SK-N-SH (cell line): ENCODE data around the gene CYTH3. TPM values are rescaled to one million over a fixed set of nuclear protein-coding genes. Genes with fewer than 3 reads are reported as not detected.

Experiments used
- CTCF ChIA-PET: fragments of 300-600, 350-600 bp; formaldehyde crosslinking; extraction: SDS; loops from one replicate; lab custom pipeline; 2021; lab: Yijun Ruan, JAX
- POLR2A ChIA-PET: fragments of 350-600 bp; sonication (Branson Sonifier 250); formaldehyde crosslinking; extraction: SDS; loops from one replicate; lab custom pipeline; 2020; ENCODE audit warnings: antibody characterized with exemption, inconsistent platforms; lab: Yijun Ruan, JAX
- DNase-seq: peaks from one replicate; pipeline ENCODE4 v3.0.0; 2012
- H2AFZ ChIP-seq: fragments of 200-600 bp; sonication (generic); 2 replicates; pipeline ENCODE4 v1.8.1; 2016; ENCODE audit warnings: antibody characterized with exemption, mild to moderate bottlenecking, low read depth
- H3F3A ChIP-seq: fragments of 200-600 bp; sonication (generic); replicated peaks from 2 replicates; pipeline ENCODE3; 2016; ENCODE audit warnings: antibody characterized with exemption, mild to moderate bottlenecking; ENCODE audit not compliant: insufficient read depth
- H3K27ac ChIP-seq, 2 experiments: fragments of 200-500 bp in 1 of 2; fragments of 200-600 bp in 1 of 2; sonication (Bioruptor generic) in 1 of 2; sonication (generic), shearing (Covaris generic) in 1 of 2; 2 replicates each; pipeline versions ENCODE4 v1.5.1 to v1.6.1; 2014 to 2016; ENCODE audit warnings: low read depth in 2 of 2, inconsistent platforms in 1 of 2, low read length in 1 of 2, mild to moderate bottlenecking in 1 of 2, mixed read lengths in 1 of 2
- H3K27me3 ChIP-seq: fragments of 200-600 bp; sonication (generic), shearing (Covaris generic); 2 replicates; pipeline ENCODE4 v1.6.1; 2016; ENCODE audit warnings: mixed run types; ENCODE audit not compliant: insufficient read depth
- H3K36me3 ChIP-seq, 2 experiments: fragments of 200-500 bp in 1 of 2; fragments of 200-600 bp in 1 of 2; sonication (Bioruptor generic) in 1 of 2; sonication (generic) in 1 of 2; replicated peaks in 1 of 2; 2 replicates each; pipeline versions ENCODE3 to v1.5.1; 2014 to 2016; ENCODE audit warnings: low read length in 1 of 2, mild to moderate bottlenecking in 1 of 2; ENCODE audit not compliant: insufficient read depth in 2 of 2, control insufficient read depth in 1 of 2
- H3K4me1 ChIP-seq, 2 experiments: fragments of 200-500 bp in 1 of 2; fragments of 200-600 bp in 1 of 2; sonication (Bioruptor generic) in 1 of 2; sonication (generic), shearing (Covaris generic) in 1 of 2; 2 replicates each; pipeline versions ENCODE4 v1.5.1 to v1.6.1; 2014 to 2016; ENCODE audit warnings: low read depth in 1 of 2, low read length in 1 of 2, mixed run types in 1 of 2; ENCODE audit not compliant: insufficient read depth in 2 of 2, control insufficient read depth in 1 of 2
- H3K4me2 ChIP-seq: fragments of 200-600 bp; sonication (generic), shearing (Covaris generic); 2 replicates; pipeline ENCODE4 v1.6.1; 2017; ENCODE audit warnings: mixed run types
- H3K4me3 ChIP-seq, 2 experiments: fragments of 200-500 bp in 1 of 2; fragments of 200-600 bp in 1 of 2; sonication (Bioruptor generic) in 1 of 2; sonication (generic), shearing (Covaris generic) in 1 of 2; 2 replicates each; pipeline versions ENCODE4 v1.5.1 to v1.8.1; 2014 to 2016; ENCODE audit warnings: low read depth in 2 of 2, inconsistent platforms in 1 of 2, low read length in 1 of 2, mild to moderate bottlenecking in 1 of 2, mixed read lengths in 1 of 2, moderate library complexity in 1 of 2
- H3K79me2 ChIP-seq: fragments of 200-600 bp; sonication (generic); 2 replicates; pipeline ENCODE4 v1.8.1; 2017; ENCODE audit warnings: mild to moderate bottlenecking; ENCODE audit not compliant: insufficient read depth
- H3K9ac ChIP-seq: fragments of 200-600 bp; sonication (generic); 2 replicates; pipeline ENCODE4 v1.6.1; 2017; ENCODE audit warnings: mixed run types
- H3K9me2 ChIP-seq: fragments of 200-600 bp; sonication (generic); 2 replicates; pipeline ENCODE4 v1.6.1; 2017; ENCODE audit warnings: mixed run types
- H3K9me3 ChIP-seq: fragments of 200-600 bp; sonication (generic); 2 replicates; pipeline ENCODE4 v1.6.1; 2017; ENCODE audit warnings: mixed run types, mild to moderate bottlenecking, moderate library complexity
- H4K20me1 ChIP-seq: fragments of 200-600 bp; sonication (generic); 2 replicates; pipeline ENCODE4 v1.6.1; 2017; ENCODE audit warnings: mild to moderate bottlenecking, mixed run types; ENCODE audit not compliant: insufficient read depth
- CHD2 ChIP-seq: fragments of 150-350 bp; IDR thresholded peaks from 2 replicates; pipeline ENCODE4 v1.6.1; 2018; ENCODE audit warnings: low read length; ENCODE audit not compliant: partially characterized antibody
- EP300 ChIP-seq, 2 experiments: IDR thresholded peaks; 2 replicates each; pipeline versions ENCODE4 v1.4.0 to v1.6.1; 2012; ENCODE audit warnings: borderline replicate concordance in 1 of 2, low read depth in 1 of 2, low read length in 1 of 2
- EZH2phosphoT487 ChIP-seq: fragments of 200-600 bp; sonication (generic); IDR thresholded peaks from 2 replicates; pipeline ENCODE4 v1.6.1; 2017; ENCODE audit warnings: low read depth, mixed run types, mild to moderate bottlenecking, antibody characterized with exemption, moderate library complexity, borderline replicate concordance
- FOXJ3 ChIP-seq: sonication (generic); formaldehyde crosslinking; IDR thresholded peaks from 2 replicates; pipeline ENCODE4 v1.5.1; 2020; ENCODE audit warnings: mild to moderate bottlenecking, missing genetic modification reagents
- GATA2 ChIP-seq: sonication (generic); formaldehyde crosslinking; IDR thresholded peaks from 2 replicates; pipeline ENCODE4 v1.5.0; 2020; ENCODE audit warnings: mild to moderate bottlenecking, missing genetic modification reagents
- MEF2A ChIP-seq: IDR thresholded peaks from 2 replicates; pipeline ENCODE4 v1.4.0; 2012; ENCODE audit warnings: low read depth, borderline replicate concordance
- MXI1 ChIP-seq: IDR thresholded peaks from 2 replicates; pipeline ENCODE4 v1.6.1; 2012; ENCODE audit warnings: mild to moderate bottlenecking, low read depth, low read length, improper control_type of control experiment
- NRF1 ChIP-seq: IDR thresholded peaks from 2 replicates; pipeline ENCODE4 v1.6.1; 2012; ENCODE audit warnings: low read depth, mild to moderate bottlenecking, low read length
- RCOR1 ChIP-seq: fragments of 150-350 bp; IDR thresholded peaks from 2 replicates; pipeline ENCODE4 v1.6.1; 2017; ENCODE audit warnings: antibody characterized with exemption, low read length
- SIN3A ChIP-seq: IDR thresholded peaks from 2 replicates; pipeline ENCODE4 v1.6.1; 2012; ENCODE audit warnings: low read depth, mild to moderate bottlenecking, low read length, moderate library complexity, borderline replicate concordance
- SMC3 ChIP-seq: IDR thresholded peaks from 2 replicates; pipeline ENCODE4 v1.6.1; 2012; ENCODE audit warnings: low read depth, low read length, improper control_type of control experiment
- TCF12 ChIP-seq: IDR thresholded peaks from 2 replicates; pipeline ENCODE4 v1.4.0; 2012
- TEAD4 ChIP-seq: IDR thresholded peaks from 2 replicates; pipeline ENCODE4 v1.4.0; 2012; ENCODE audit warnings: mild to moderate bottlenecking, borderline replicate concordance; ENCODE audit not compliant: insufficient read depth
- WGBS: methylation state at CpG from one replicate; pipeline ENCODE4 v1.1.6; 2017; ENCODE audit warnings: low lambda C conversion rate; 5-methylcytosine and 5-hydroxymethylcytosine counted together
- polyA plus RNA-seq, 3 experiments: library from polyadenylated mRNA; depleted of rRNA; stranded (reverse); fragments of >200 nt; gene quantifications; 2 replicates each; pipeline ENCODE4 v1.2.3, GENCODE V29; 2012
- TF ChIP-seq, protein P1 (sequence below): fragments of 200-600 bp; sonication (generic); IDR thresholded peaks from 2 replicates; pipeline ENCODE4 v1.6.1; 2017; ENCODE audit warnings: antibody characterized with exemption, mild to moderate bottlenecking, moderate library complexity
- TF ChIP-seq, protein P2 (sequence below): IDR thresholded peaks from 2 replicates; pipeline ENCODE4 v1.6.1; 2012; ENCODE audit warnings: mild to moderate bottlenecking, low read depth, low read length, moderate library complexity
- TF ChIP-seq, protein P3 (sequence below): IDR thresholded peaks from 2 replicates; pipeline ENCODE4 v1.4.0; 2012; ENCODE audit warnings: low read depth, borderline replicate concordance

Gene CYTH3
- polyA plus RNA-seq, 1 of the 3 experiments (the other 2 are of a cell fraction): 55.1 TPM

DNA sequence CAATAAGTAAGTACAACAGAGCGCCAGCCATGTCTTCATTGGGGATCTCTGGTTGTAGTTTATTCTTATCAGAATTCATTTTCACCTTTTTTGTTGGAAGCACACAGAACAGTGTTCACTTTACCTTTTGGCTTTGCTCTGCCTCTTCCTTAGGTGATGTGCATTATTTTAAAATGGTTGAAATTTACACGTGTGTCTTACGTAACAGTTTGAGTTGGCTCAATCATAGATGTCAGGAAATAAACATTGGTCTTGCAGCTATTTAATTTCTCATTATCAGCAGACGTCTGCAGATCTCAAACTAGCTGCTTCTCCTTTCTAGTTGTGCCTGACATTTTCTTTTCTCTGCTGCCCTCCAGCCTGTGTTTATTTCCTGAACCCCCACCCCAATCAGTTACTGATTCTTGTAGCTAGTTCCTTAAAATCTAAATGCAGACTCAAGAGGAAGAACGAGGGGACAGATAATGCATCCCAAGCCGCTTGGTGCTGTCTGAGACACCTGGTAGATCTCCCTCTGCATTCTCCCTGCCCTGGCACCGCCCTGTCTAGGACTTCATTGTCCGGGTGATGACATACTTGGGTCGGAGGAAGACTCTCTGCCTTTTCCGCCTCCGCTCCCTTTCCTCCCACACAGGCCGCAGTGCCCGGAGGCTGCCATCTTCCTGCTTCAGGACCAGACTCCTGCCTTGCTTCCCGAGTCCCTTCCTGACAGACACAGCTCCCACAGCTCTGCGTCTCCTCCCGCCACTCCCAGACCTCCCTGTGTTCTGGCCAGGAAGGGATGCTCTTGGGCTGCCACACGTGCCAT lies 133.0 kb downstream of the CYTH3 start:
- Histone ChIP-seq H3K4me2 (no peak overlapping the region), H3K4me3 (no peak overlapping the region), H3K4me1 (no peaks in the 10 kb centered on the region), H3K36me3 (peaks cover 51 to 54% of the 10 kb centered on the region in 2 experiments), H3F3A (no peaks in the 10 kb centered on the region), H4K20me1 (no peaks in the 10 kb centered on the region), H3K9me3 (no peaks in the 10 kb centered on the region), H3K9me2 (no peaks in the 10 kb centered on the region), H3K79me2 (peaks cover 9% of the 10 kb centered on the region), H2AFZ (no peak overlapping the region), H3K27me3 (no peaks in the 10 kb centered on the region), H3K9ac (no peak overlapping the region), H3K27ac (no peak overlapping the region)
- WGBS: 89% methylated on average over 17 of the region's 17 CpGs
- TF ChIP-seq SIN3A (no peak), SMC3 (no peak), TCF12 (no peak), MXI1 (no peak), RCOR1 (no peak)
- TF ChIP-seq, protein P1, sequence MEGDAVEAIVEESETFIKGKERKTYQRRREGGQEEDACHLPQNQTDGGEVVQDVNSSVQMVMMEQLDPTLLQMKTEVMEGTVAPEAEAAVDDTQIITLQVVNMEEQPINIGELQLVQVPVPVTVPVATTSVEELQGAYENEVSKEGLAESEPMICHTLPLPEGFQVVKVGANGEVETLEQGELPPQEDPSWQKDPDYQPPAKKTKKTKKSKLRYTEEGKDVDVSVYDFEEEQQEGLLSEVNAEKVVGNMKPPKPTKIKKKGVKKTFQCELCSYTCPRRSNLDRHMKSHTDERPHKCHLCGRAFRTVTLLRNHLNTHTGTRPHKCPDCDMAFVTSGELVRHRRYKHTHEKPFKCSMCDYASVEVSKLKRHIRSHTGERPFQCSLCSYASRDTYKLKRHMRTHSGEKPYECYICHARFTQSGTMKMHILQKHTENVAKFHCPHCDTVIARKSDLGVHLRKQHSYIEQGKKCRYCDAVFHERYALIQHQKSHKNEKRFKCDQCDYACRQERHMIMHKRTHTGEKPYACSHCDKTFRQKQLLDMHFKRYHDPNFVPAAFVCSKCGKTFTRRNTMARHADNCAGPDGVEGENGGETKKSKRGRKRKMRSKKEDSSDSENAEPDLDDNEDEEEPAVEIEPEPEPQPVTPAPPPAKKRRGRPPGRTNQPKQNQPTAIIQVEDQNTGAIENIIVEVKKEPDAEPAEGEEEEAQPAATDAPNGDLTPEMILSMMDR: no peak
- no peak for DNase-seq
- ChIA-PET POLR2A (no interaction called here), CTCF (interaction anchor here (0.8 to 1.8 kb wide), 6 partner anchors 9 to 184 kb away, joined by 3 to 6 read pairs (median 4); no protein-coding TSS in a partner anchor)

DNA sequence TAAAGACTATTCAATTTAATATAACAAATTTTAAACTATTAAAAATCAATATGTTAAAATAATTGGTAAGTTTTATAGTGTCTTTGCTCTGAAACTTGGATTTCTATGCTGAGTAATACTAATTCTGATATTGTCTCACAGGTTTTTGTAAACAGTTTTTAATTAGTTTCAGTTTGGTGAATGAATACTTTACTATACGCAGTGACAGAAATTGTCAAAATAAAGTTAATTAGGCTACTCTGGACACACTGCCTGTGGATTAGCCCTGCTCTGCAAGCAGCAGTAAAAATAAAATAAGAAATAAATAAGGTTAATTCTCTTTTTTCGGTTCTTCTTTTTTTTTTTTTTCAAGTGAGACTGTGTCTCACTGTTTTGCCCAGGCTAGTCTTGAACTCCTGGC lies 135.9 kb downstream of the CYTH3 start:
- no peak overlapping the region for H2AFZ ChIP-seq
- H3K9me3 ChIP-seq: no peaks in the 10 kb centered on the region
- DNase-seq: no peak
- 94% methylated on average over 2 of the region's 2 CpGs for WGBS
- H3K9me2 ChIP-seq: no peaks in the 10 kb centered on the region
- peaks cover 44 to 65% of the 10 kb centered on the region in 2 experiments for H3K36me3 ChIP-seq
- H3K4me2 ChIP-seq: no peak overlapping the region
- no peaks in the 10 kb centered on the region for H4K20me1 ChIP-seq
- peaks cover 38% of the 10 kb centered on the region for H3K79me2 ChIP-seq
- no peak overlapping the region for H3K27ac ChIP-seq
- no peaks in the 10 kb centered on the region for H3K4me1 ChIP-seq
- no peak for TF ChIP-seq EZH2phosphoT487
- no peak for TF ChIP-seq NRF1
- no peak for TF ChIP-seq EP300 (IDR thresholded peaks at IDR 0.05; ENCODE audit: borderline replicate concordance in 1 of 2, low read depth in 1 of 2, low read length in 1 of 2)
- TF ChIP-seq, protein P2, sequence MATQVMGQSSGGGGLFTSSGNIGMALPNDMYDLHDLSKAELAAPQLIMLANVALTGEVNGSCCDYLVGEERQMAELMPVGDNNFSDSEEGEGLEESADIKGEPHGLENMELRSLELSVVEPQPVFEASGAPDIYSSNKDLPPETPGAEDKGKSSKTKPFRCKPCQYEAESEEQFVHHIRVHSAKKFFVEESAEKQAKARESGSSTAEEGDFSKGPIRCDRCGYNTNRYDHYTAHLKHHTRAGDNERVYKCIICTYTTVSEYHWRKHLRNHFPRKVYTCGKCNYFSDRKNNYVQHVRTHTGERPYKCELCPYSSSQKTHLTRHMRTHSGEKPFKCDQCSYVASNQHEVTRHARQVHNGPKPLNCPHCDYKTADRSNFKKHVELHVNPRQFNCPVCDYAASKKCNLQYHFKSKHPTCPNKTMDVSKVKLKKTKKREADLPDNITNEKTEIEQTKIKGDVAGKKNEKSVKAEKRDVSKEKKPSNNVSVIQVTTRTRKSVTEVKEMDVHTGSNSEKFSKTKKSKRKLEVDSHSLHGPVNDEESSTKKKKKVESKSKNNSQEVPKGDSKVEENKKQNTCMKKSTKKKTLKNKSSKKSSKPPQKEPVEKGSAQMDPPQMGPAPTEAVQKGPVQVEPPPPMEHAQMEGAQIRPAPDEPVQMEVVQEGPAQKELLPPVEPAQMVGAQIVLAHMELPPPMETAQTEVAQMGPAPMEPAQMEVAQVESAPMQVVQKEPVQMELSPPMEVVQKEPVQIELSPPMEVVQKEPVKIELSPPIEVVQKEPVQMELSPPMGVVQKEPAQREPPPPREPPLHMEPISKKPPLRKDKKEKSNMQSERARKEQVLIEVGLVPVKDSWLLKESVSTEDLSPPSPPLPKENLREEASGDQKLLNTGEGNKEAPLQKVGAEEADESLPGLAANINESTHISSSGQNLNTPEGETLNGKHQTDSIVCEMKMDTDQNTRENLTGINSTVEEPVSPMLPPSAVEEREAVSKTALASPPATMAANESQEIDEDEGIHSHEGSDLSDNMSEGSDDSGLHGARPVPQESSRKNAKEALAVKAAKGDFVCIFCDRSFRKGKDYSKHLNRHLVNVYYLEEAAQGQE: no peak
- TF ChIP-seq TEAD4: no peak
- TF ChIP-seq FOXJ3: no peak
- no peak for TF ChIP-seq GATA2 (CRISPR knock-in tag)
- TF ChIP-seq CHD2: no peak
- TF ChIP-seq MEF2A: no peak
- TF ChIP-seq, protein P3, sequence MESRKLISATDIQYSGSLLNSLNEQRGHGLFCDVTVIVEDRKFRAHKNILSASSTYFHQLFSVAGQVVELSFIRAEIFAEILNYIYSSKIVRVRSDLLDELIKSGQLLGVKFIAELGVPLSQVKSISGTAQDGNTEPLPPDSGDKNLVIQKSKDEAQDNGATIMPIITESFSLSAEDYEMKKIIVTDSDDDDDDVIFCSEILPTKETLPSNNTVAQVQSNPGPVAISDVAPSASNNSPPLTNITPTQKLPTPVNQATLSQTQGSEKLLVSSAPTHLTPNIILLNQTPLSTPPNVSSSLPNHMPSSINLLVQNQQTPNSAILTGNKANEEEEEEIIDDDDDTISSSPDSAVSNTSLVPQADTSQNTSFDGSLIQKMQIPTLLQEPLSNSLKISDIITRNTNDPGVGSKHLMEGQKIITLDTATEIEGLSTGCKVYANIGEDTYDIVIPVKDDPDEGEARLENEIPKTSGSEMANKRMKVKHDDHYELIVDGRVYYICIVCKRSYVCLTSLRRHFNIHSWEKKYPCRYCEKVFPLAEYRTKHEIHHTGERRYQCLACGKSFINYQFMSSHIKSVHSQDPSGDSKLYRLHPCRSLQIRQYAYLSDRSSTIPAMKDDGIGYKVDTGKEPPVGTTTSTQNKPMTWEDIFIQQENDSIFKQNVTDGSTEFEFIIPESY: no peak
- TF ChIP-seq, all 33 proteins: peak for 0
- POLR2A ChIA-PET: no interaction called here
- H3K9ac ChIP-seq: no peak overlapping the region
- no peak overlapping the region for H3K4me3 ChIP-seq
- H3F3A ChIP-seq: no peaks in the 10 kb centered on the region
- CTCF ChIA-PET: no interaction called here
- no peaks in the 10 kb centered on the region for H3K27me3 ChIP-seq
